NB4 (cell line): Measurements from ENCODE around the gene VPS4A.

Experiments used
- POLR2A ChIP-seq: IDR thresholded peaks from 2 replicates; pipeline ENCODE4 v1.6.1; 2011; ENCODE audit warnings: mild to moderate bottlenecking; ENCODE audit not compliant: insufficient read length; ENCODE audit errors: extremely low read depth
- TF ChIP-seq, protein P1 (sequence below): IDR thresholded peaks from one replicate; pipeline ENCODE4 v1.5.1; 2012; ENCODE audit warnings: low read depth, low read length

DNA sequence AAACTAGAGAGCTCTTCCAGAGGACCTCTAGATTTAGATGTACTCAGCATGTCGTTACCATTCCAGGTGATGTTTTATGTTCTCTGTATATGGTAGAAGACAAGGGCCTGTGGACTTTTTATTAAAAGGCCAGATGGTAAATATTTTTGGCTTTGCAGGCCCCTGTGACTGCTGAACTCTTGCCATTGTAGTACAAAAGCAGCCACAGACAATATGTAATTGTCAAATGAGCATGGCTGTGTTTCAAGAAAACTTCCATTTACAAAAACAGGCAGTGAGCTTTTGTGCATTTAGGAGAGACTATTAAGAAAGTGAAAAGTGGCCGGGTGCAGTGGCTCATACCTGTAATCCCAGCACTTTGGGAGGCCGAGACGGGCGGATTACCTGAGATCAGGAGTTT lies 33.0 kb downstream of the VPS4A start:
- TF ChIP-seq, protein P1, sequence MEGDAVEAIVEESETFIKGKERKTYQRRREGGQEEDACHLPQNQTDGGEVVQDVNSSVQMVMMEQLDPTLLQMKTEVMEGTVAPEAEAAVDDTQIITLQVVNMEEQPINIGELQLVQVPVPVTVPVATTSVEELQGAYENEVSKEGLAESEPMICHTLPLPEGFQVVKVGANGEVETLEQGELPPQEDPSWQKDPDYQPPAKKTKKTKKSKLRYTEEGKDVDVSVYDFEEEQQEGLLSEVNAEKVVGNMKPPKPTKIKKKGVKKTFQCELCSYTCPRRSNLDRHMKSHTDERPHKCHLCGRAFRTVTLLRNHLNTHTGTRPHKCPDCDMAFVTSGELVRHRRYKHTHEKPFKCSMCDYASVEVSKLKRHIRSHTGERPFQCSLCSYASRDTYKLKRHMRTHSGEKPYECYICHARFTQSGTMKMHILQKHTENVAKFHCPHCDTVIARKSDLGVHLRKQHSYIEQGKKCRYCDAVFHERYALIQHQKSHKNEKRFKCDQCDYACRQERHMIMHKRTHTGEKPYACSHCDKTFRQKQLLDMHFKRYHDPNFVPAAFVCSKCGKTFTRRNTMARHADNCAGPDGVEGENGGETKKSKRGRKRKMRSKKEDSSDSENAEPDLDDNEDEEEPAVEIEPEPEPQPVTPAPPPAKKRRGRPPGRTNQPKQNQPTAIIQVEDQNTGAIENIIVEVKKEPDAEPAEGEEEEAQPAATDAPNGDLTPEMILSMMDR: no peak
- TF ChIP-seq POLR2A: no peak
